ENCODE results near the gene LDHAL6B.

- no peak for TF ChIP-seq EP300 (IDR thresholded peaks at IDR 0.05; ENCODE audit: borderline replicate concordance in 1 of 2, low read depth in 1 of 2, low read length in 1 of 2)
- TF ChIP-seq GABPA (IDR thresholded peaks at IDR 0.05; ENCODE audit: low read depth): no peak
- TF ChIP-seq, protein P1, sequence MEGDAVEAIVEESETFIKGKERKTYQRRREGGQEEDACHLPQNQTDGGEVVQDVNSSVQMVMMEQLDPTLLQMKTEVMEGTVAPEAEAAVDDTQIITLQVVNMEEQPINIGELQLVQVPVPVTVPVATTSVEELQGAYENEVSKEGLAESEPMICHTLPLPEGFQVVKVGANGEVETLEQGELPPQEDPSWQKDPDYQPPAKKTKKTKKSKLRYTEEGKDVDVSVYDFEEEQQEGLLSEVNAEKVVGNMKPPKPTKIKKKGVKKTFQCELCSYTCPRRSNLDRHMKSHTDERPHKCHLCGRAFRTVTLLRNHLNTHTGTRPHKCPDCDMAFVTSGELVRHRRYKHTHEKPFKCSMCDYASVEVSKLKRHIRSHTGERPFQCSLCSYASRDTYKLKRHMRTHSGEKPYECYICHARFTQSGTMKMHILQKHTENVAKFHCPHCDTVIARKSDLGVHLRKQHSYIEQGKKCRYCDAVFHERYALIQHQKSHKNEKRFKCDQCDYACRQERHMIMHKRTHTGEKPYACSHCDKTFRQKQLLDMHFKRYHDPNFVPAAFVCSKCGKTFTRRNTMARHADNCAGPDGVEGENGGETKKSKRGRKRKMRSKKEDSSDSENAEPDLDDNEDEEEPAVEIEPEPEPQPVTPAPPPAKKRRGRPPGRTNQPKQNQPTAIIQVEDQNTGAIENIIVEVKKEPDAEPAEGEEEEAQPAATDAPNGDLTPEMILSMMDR (IDR thresholded peaks at IDR 0.05): no peak
- no peak for TF ChIP-seq POLR2AphosphoS5 (IDR thresholded peaks at IDR 0.05; ENCODE audit: low read depth, low read length)
- TF ChIP-seq RFX5 (IDR thresholded peaks at IDR 0.05; ENCODE audit: low read length): no peak
- TF ChIP-seq RAD21 (IDR thresholded peaks at IDR 0.05; ENCODE audit: low read length): no peak
- TF ChIP-seq, protein P2, sequence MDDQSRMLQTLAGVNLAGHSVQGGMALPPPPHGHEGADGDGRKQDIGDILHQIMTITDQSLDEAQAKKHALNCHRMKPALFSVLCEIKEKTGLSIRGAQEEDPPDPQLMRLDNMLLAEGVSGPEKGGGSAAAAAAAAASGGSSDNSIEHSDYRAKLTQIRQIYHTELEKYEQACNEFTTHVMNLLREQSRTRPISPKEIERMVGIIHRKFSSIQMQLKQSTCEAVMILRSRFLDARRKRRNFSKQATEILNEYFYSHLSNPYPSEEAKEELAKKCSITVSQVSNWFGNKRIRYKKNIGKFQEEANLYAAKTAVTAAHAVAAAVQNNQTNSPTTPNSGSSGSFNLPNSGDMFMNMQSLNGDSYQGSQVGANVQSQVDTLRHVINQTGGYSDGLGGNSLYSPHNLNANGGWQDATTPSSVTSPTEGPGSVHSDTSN (IDR thresholded peaks at IDR 0.05): no peak
Measured at GRCh38 chr15:59210186-59210585, 3.5 kb downstream of the LDHAL6B start.
